Upper lobe of right lung (tissue), 1 donor: ENCODE measurements around the gene IGLL5. TPM values are rescaled to one million over a fixed set of nuclear protein-coding genes. Genes with fewer than 3 reads are reported as not detected.
"Not testable (repeated sequence)": the region's sequence is repeated elsewhere in the genome, so short reads cannot be mapped to it uniquely, and the experiment has no call there.

Source experiments
- ATAC-seq: fragments of 200-7000 bp; cut with Tn5 transposase; one replicate; pipeline ENCODE4 v1.9.1; 2020; ENCODE audit warnings: mild to moderate bottlenecking, moderate library complexity
- DNase-seq: peaks from one replicate; pipeline ENCODE4 v3.0.0-alpha.2; 2020
- H3K27ac ChIP-seq: fragments of 200-600 bp; one replicate; pipeline ENCODE4 v1.8.0; 2022
- H3K27me3 ChIP-seq: fragments of 200-600 bp; one replicate; pipeline ENCODE4 v1.8.0; 2022; ENCODE audit warnings: mild to moderate bottlenecking
- H3K36me3 ChIP-seq: fragments of 200-600 bp; one replicate; pipeline ENCODE4 v1.8.0; 2022
- H3K4me1 ChIP-seq: fragments of 200-600 bp; one replicate; pipeline ENCODE4 v1.8.0; 2022
- H3K4me3 ChIP-seq: fragments of 200-600 bp; one replicate; pipeline ENCODE4 v1.8.0; 2022; ENCODE audit warnings: mild to moderate bottlenecking
- H3K9me3 ChIP-seq: fragments of 200-600 bp; one replicate; pipeline ENCODE4 v1.8.0; 2022
- CTCF ChIP-seq: fragments of 200-600 bp; IDR thresholded peaks from one replicate; pipeline ENCODE4 v1.8.0; 2022; ENCODE audit warnings: antibody characterized with exemption
- intact Hi-C: fragments of 100-400 bp; cut with DNase I; formaldehyde crosslinking; loops from one replicate; pipeline ENCODE4 v1.11.0; 2022
- total RNA-seq: library from RNA; stranded (reverse); fragmentation: NEBNext Ultra II Directional; extraction: Animal tissue kit (Norgen Biotek cat#: 25700); gene quantifications from one replicate; pipeline ENCODE4 v1.2.1, GENCODE V29; 2021
- donor health status: DM: no; HTN: yes; CAD: no; lungs with severe emphysema.

IGLL5 gene
- total RNA-seq, 1 donor from 2014 or later = 12.3 TPM

- H3K27ac ChIP-seq = no peak overlapping the region
- intact Hi-C loops = no loop called here
- no peak overlapping the region for H3K4me3 ChIP-seq
- DNase-seq = no peak
- H3K4me1 ChIP-seq = no peaks in the 10 kb centered on the region
- ATAC-seq = no peak
- no peaks in the 10 kb centered on the region for H3K9me3 ChIP-seq
- no peaks in the 10 kb centered on the region for H3K27me3 ChIP-seq
- TF ChIP-seq CTCF = no peak
- H3K36me3 ChIP-seq = no peaks in the 10 kb centered on the region
Observed at GRCh38 chr22:22901578-22902218, 14.1 kb downstream of the IGLL5 start.

- no peaks in the 10 kb centered on the region for H3K36me3 ChIP-seq
- no peak overlapping the region for H3K4me3 ChIP-seq
- H3K4me1 ChIP-seq = no peaks in the 10 kb centered on the region
- no peak overlapping the region for H3K27ac ChIP-seq
- DNase-seq (no peak), ATAC-seq (no peak)
- no peak for TF ChIP-seq CTCF
- no peaks in the 10 kb centered on the region for H3K27me3 ChIP-seq
- no peaks in the 10 kb centered on the region for H3K9me3 ChIP-seq
- intact Hi-C loops = no loop called here
Observed at GRCh38 chr22:22902247-22903001, 14.8 kb downstream of the IGLL5 start.

- Histone ChIP-seq H3K9me3 (no peaks in the 10 kb centered on the region), H3K27ac (no peak overlapping the region), H3K4me1 (no peaks in the 10 kb centered on the region), H3K4me3 (no peak overlapping the region), H3K36me3 (no peaks in the 10 kb centered on the region), H3K27me3 (no peaks in the 10 kb centered on the region)
- intact Hi-C loops = no loop called here
- no peak for TF ChIP-seq CTCF
- ATAC-seq = no peak
- no peak for DNase-seq
Observed at GRCh38 chr22:22903355-22903777, 15.8 kb downstream of the IGLL5 start.

- DNase-seq, H3K4me3 ChIP-seq, H3K9me3 ChIP-seq, H3K4me1 ChIP-seq, H3K27me3 ChIP-seq, H3K27ac ChIP-seq, H3K36me3 ChIP-seq, ATAC-seq, intact Hi-C loops: not testable (repeated sequence)
Observed at GRCh38 chr22:22903781-22904192, 16.2 kb downstream of the IGLL5 start.

- H3K27me3 ChIP-seq, H3K27ac ChIP-seq, H3K36me3 ChIP-seq, H3K4me3 ChIP-seq, H3K4me1 ChIP-seq, DNase-seq, intact Hi-C loops, H3K9me3 ChIP-seq, ATAC-seq: not testable (repeated sequence)
Observed at GRCh38 chr22:22904736-22905135, 17.1 kb downstream of the IGLL5 start.

GRCh38 chr22:22906391-22906790 is 18.8 kb downstream of the IGLL5 start:
- H3K4me1 ChIP-seq, ATAC-seq, H3K27ac ChIP-seq, H3K27me3 ChIP-seq, H3K9me3 ChIP-seq, H3K36me3 ChIP-seq, H3K4me3 ChIP-seq, DNase-seq, intact Hi-C loops: not testable (repeated sequence)

GRCh38 chr22:22906907-22907550 is 19.4 kb downstream of the IGLL5 start:
- Histone ChIP-seq H3K27me3 (peaks cover 4% of the 10 kb centered on the region), H3K4me3 (no peak overlapping the region), H3K36me3 (no peaks in the 10 kb centered on the region), H3K4me1 (no peaks in the 10 kb centered on the region), H3K9me3 (no peaks in the 10 kb centered on the region), H3K27ac (no peak overlapping the region)
- DNase-seq (no peak), ATAC-seq (no peak)
- intact Hi-C loops = no loop called here
- TF ChIP-seq CTCF = no peak
